ENCODE measurements around the gene C11orf91. TPM values are rescaled to one million over a fixed set of nuclear protein-coding genes. Genes with fewer than 3 reads are reported as not detected.

Gene C11orf91
- total RNA-seq, 1 experiment from 2014 or later = 0.22 TPM

DNA sequence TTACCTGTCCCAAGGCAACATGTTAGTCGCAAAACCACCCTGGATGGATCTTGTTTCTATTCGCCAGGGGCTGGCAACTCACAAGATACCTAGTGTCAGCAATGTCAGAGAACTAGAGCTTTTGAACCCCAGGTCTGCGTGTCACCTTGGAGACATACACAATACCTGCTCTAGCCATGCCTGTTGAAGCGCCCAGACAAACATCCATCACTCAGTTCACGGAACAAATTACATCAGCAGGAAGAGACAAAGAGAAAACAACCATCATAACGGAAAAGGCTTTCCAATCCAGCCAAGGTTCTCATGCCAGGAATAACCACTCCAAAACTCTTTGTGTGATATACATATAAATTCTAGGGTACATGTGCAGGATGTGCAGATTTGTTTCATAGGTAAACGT is 33.4 kb upstream of the C11orf91 start:
- POLR2A ChIA-PET = no interaction called here
- Mint-ChIP-seq H3K27ac (no peak overlapping the region), H3K4me1 (peaks cover 29% of the 10 kb centered on the region)

More for the DNA sequence above, 33.4 kb upstream of the C11orf91 start:
- CTCF ChIA-PET = interaction anchor here (0.6 kb wide), 1 partner anchor 269 kb away, joined by 3 read pairs; no protein-coding TSS in a partner anchor
- no peaks in the 10 kb centered on the region for H3K9me3 Mint-ChIP-seq
- peaks cover 3% of the 10 kb centered on the region for H3K36me3 Mint-ChIP-seq
- no peak overlapping the region for H3K4me3 Mint-ChIP-seq
- DNase-seq (ENCODE audit: low spot score) = no peak
- peaks cover 12% of the 10 kb centered on the region for H3K27me3 Mint-ChIP-seq (ENCODE audit: low read depth)
- TF ChIP-seq ZBTB21 (CRISPR knock-in tag; IDR thresholded peaks at IDR 0.05; ENCODE audit: borderline replicate concordance) (no peak), CREB1 (CRISPR knock-in tag; IDR thresholded peaks at IDR 0.05) (no peak), FOXP1 (CRISPR knock-in tag; IDR thresholded peaks at IDR 0.05; ENCODE audit: borderline replicate concordance) (no peak), FOXK1 (CRISPR knock-in tag; IDR thresholded peaks at IDR 0.05) (no peak), JAZF1 (CRISPR knock-in tag; IDR thresholded peaks at IDR 0.05) (no peak), SMAD4 (CRISPR knock-in tag; IDR thresholded peaks at IDR 0.05) (no peak), GRHL2 (CRISPR knock-in tag; IDR thresholded peaks at IDR 0.05; ENCODE audit: insufficient replicate concordance, severe bottlenecking) (no peak), PRRX2 (CRISPR knock-in tag; IDR thresholded peaks at IDR 0.05) (no peak), RELA (CRISPR knock-in tag; IDR thresholded peaks at IDR 0.05; ENCODE audit: borderline replicate concordance) (no peak), NR1H2 (CRISPR knock-in tag; IDR thresholded peaks at IDR 0.05) (no peak), CBFB (CRISPR knock-in tag; IDR thresholded peaks at IDR 0.05; ENCODE audit: low read depth) (no peak), JUN (CRISPR knock-in tag; IDR thresholded peaks at IDR 0.05) (no peak), GTF2I (CRISPR knock-in tag; conservative IDR thresholded peaks at IDR 0.05) (no peak), KAT7 (CRISPR knock-in tag; IDR thresholded peaks at IDR 0.05; ENCODE audit: borderline replicate concordance) (no peak)
- TF ChIP-seq, protein P1, sequence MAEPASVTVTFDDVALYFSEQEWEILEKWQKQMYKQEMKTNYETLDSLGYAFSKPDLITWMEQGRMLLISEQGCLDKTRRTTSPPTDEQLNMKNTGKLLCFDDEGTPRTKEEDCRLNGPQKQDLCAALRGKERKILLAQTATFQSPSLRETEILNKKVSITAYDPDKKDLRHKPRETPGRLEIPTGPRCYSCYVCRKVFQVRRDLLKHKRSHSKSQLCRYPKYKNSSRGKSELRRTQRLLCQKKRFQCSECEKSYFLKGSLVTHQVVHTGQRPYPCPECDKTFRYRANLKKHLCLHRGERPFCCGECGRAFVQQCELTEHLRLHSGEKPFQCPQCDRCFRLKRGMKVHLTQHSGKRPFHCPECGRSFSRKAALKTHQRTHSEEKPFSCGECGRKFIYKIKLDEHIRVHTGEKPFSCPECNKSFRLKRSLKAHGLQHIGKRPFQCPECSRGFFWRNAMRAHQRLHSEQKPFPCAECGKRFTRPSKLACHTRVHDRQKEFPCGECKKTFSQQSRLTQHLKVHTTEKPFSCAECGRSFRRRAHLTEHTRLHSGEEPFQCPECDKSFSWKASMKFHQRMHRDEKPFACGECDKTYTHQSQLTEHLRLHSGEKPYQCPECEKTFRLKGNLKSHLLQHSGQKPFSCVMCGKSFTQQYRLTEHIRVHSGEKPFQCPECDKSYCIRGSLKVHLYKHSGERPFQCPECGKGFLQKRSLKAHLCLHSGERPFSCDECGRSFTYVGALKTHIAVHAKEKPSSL (CRISPR knock-in tag; conservative IDR thresholded peaks at IDR 0.05) = no peak
- TF ChIP-seq, protein P2, sequence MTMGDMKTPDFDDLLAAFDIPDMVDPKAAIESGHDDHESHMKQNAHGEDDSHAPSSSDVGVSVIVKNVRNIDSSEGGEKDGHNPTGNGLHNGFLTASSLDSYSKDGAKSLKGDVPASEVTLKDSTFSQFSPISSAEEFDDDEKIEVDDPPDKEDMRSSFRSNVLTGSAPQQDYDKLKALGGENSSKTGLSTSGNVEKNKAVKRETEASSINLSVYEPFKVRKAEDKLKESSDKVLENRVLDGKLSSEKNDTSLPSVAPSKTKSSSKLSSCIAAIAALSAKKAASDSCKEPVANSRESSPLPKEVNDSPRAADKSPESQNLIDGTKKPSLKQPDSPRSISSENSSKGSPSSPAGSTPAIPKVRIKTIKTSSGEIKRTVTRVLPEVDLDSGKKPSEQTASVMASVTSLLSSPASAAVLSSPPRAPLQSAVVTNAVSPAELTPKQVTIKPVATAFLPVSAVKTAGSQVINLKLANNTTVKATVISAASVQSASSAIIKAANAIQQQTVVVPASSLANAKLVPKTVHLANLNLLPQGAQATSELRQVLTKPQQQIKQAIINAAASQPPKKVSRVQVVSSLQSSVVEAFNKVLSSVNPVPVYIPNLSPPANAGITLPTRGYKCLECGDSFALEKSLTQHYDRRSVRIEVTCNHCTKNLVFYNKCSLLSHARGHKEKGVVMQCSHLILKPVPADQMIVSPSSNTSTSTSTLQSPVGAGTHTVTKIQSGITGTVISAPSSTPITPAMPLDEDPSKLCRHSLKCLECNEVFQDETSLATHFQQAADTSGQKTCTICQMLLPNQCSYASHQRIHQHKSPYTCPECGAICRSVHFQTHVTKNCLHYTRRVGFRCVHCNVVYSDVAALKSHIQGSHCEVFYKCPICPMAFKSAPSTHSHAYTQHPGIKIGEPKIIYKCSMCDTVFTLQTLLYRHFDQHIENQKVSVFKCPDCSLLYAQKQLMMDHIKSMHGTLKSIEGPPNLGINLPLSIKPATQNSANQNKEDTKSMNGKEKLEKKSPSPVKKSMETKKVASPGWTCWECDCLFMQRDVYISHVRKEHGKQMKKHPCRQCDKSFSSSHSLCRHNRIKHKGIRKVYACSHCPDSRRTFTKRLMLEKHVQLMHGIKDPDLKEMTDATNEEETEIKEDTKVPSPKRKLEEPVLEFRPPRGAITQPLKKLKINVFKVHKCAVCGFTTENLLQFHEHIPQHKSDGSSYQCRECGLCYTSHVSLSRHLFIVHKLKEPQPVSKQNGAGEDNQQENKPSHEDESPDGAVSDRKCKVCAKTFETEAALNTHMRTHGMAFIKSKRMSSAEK (CRISPR knock-in tag; IDR thresholded peaks at IDR 0.05; ENCODE audit: borderline replicate concordance) = no peak
- TF ChIP-seq, protein P3, sequence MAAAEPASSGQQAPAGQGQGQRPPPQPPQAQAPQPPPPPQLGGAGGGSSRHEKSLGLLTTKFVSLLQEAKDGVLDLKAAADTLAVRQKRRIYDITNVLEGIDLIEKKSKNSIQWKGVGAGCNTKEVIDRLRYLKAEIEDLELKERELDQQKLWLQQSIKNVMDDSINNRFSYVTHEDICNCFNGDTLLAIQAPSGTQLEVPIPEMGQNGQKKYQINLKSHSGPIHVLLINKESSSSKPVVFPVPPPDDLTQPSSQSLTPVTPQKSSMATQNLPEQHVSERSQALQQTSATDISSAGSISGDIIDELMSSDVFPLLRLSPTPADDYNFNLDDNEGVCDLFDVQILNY (CRISPR knock-in tag; IDR thresholded peaks at IDR 0.05) = no peak
- TF ChIP-seq, protein P4, sequence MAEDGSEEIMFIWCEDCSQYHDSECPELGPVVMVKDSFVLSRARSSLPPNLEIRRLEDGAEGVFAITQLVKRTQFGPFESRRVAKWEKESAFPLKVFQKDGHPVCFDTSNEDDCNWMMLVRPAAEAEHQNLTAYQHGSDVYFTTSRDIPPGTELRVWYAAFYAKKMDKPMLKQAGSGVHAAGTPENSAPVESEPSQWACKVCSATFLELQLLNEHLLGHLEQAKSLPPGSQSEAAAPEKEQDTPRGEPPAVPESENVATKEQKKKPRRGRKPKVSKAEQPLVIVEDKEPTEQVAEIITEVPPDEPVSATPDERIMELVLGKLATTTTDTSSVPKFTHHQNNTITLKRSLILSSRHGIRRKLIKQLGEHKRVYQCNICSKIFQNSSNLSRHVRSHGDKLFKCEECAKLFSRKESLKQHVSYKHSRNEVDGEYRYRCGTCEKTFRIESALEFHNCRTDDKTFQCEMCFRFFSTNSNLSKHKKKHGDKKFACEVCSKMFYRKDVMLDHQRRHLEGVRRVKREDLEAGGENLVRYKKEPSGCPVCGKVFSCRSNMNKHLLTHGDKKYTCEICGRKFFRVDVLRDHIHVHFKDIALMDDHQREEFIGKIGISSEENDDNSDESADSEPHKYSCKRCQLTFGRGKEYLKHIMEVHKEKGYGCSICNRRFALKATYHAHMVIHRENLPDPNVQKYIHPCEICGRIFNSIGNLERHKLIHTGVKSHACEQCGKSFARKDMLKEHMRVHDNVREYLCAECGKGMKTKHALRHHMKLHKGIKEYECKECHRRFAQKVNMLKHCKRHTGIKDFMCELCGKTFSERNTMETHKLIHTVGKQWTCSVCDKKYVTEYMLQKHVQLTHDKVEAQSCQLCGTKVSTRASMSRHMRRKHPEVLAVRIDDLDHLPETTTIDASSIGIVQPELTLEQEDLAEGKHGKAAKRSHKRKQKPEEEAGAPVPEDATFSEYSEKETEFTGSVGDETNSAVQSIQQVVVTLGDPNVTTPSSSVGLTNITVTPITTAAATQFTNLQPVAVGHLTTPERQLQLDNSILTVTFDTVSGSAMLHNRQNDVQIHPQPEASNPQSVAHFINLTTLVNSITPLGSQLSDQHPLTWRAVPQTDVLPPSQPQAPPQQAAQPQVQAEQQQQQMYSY (CRISPR knock-in tag; IDR thresholded peaks at IDR 0.05) = no peak
- ATAC-seq = no peak
